Measurements from ENCODE around the gene PCSK5. TPM values are rescaled to one million over a fixed set of nuclear protein-coding genes. Genes with fewer than 3 reads are reported as not detected.
"Not testable (repeated sequence)": the region's sequence is repeated elsewhere in the genome, so short reads cannot be mapped to it uniquely, and the experiment has no call there.

PCSK5 gene
- total RNA-seq, 2 donors from 2014 or later, result 2.5 to 3.5 TPM

- not testable (repeated sequence) for H3K4me1 ChIP-seq (ENCODE audit: control insufficient read depth, insufficient read depth, low read length); H3K27ac Mint-ChIP-seq; H3K9me3 ChIP-seq (ENCODE audit: control insufficient read depth, low read length); H3K36me3 ChIP-seq (ENCODE audit: control insufficient read depth, insufficient read depth, low read length); H3K27ac ChIP-seq (ENCODE audit: low read depth, low read length); H3K9me3 Mint-ChIP-seq; H3K4me1 Mint-ChIP-seq; H3K36me3 Mint-ChIP-seq (ENCODE audit: low read depth); H3K4me3 Mint-ChIP-seq; H3K4me3 ChIP-seq (ENCODE audit: low read length); H3K27me3 ChIP-seq (ENCODE audit: control insufficient read depth, insufficient read depth, low read length, poor library complexity, severe bottlenecking); H3K9ac ChIP-seq (ENCODE audit: extremely low read depth, low read length, poor library complexity, severe bottlenecking); H3K27me3 Mint-ChIP-seq (ENCODE audit: insufficient read depth)
- WGBS, 2 experiments (ENCODE audit: insufficient coverage in 1 of 2, insufficient read length in 1 of 2), result 44 to 51% methylated on average over 6 of the region's 7 CpGs
- peak; percentile 73 for DNase-seq
- peak; percentile 55 for TF ChIP-seq CTCF (conservative IDR thresholded peaks at IDR 0.05)
Measured at GRCh38 chr9:76307047-76307446, 416.6 kb downstream of the PCSK5 start.

GRCh38 chr9:76310577-76310976, 420.1 kb downstream of the PCSK5 start:
- DNase-seq, result no peak
- H3K4me1 Mint-ChIP-seq, result no peaks in the 10 kb centered on the region

GRCh38 chr9:76310991-76311390, 420.5 kb downstream of the PCSK5 start:
- no peaks in the 10 kb centered on the region for H3K4me1 ChIP-seq (ENCODE audit: control insufficient read depth, insufficient read depth, low read length)
- H3K27me3 ChIP-seq (ENCODE audit: control insufficient read depth, insufficient read depth, low read length, poor library complexity, severe bottlenecking), result no peaks in the 10 kb centered on the region
- 83 to 94% methylated on average over 4 to 5 of the region's 5 CpGs for WGBS, 2 experiments (ENCODE audit: insufficient coverage in 1 of 2, insufficient read length in 1 of 2)
- no peaks in the 10 kb centered on the region for H3K4me1 Mint-ChIP-seq
- no peak for DNase-seq
- no peaks in the 10 kb centered on the region for H3K36me3 ChIP-seq (ENCODE audit: control insufficient read depth, insufficient read depth, low read length)
- H3K36me3 Mint-ChIP-seq (ENCODE audit: low read depth), result no peaks in the 10 kb centered on the region
- H3K9me3 ChIP-seq (ENCODE audit: control insufficient read depth, low read length), result no peaks in the 10 kb centered on the region
- H3K27ac ChIP-seq (ENCODE audit: low read depth, low read length), result no peak overlapping the region
- peaks cover 3% of the 10 kb centered on the region for H3K27me3 Mint-ChIP-seq (ENCODE audit: insufficient read depth)
- no peak for TF ChIP-seq CTCF (conservative IDR thresholded peaks at IDR 0.05)
- H3K9ac ChIP-seq (ENCODE audit: extremely low read depth, low read length, poor library complexity, severe bottlenecking), result no peak overlapping the region
- no peak overlapping the region for H3K4me3 ChIP-seq (ENCODE audit: low read length)
- no peak overlapping the region for H3K4me3 Mint-ChIP-seq
- H3K27ac Mint-ChIP-seq, result no peak overlapping the region
- H3K9me3 Mint-ChIP-seq, result no peaks in the 10 kb centered on the region

More at GRCh38 chr9:76310577-76310976, 420.1 kb downstream of the PCSK5 start:
- Mint-ChIP-seq H3K4me3 (no peak overlapping the region), H3K36me3 (ENCODE audit: low read depth) (no peaks in the 10 kb centered on the region), H3K27me3 (ENCODE audit: insufficient read depth) (peaks cover 3% of the 10 kb centered on the region), H3K9me3 (no peaks in the 10 kb centered on the region), H3K27ac (no peak overlapping the region)
- Histone ChIP-seq H3K36me3 (ENCODE audit: control insufficient read depth, insufficient read depth, low read length) (no peaks in the 10 kb centered on the region), H3K27me3 (ENCODE audit: control insufficient read depth, insufficient read depth, low read length, poor library complexity, severe bottlenecking) (no peaks in the 10 kb centered on the region), H3K9ac (ENCODE audit: extremely low read depth, low read length, poor library complexity, severe bottlenecking) (no peak overlapping the region), H3K9me3 (ENCODE audit: control insufficient read depth, low read length) (no peaks in the 10 kb centered on the region), H3K4me3 (ENCODE audit: low read length) (no peak overlapping the region), H3K4me1 (ENCODE audit: control insufficient read depth, insufficient read depth, low read length) (no peaks in the 10 kb centered on the region), H3K27ac (ENCODE audit: low read depth, low read length) (no peak overlapping the region)
- 92 to 96% methylated on average over 5 to 7 of the region's 7 CpGs for WGBS, 2 experiments (ENCODE audit: insufficient coverage in 1 of 2, insufficient read length in 1 of 2)
- TF ChIP-seq CTCF (conservative IDR thresholded peaks at IDR 0.05), result no peak

All from endodermal cell (in vitro differentiated cells).